Neural cell (in vitro differentiated cells): ENCODE results near the gene PSPN. TPM values are rescaled to one million over a fixed set of nuclear protein-coding genes. Genes with fewer than 3 reads are reported as not detected.
"Not testable (repeated sequence)": the region's sequence is repeated elsewhere in the genome, so short reads cannot be mapped to it uniquely, and the experiment has no call there.

Experiments
- H2AFZ ChIP-seq: fragments of 200-600, 300-800 bp; sonication (generic), shearing (Covaris generic); 2 replicates; pipeline ENCODE4 v1.6.0; 2014; ENCODE audit warnings: low read depth, mild to moderate bottlenecking, antibody characterized with exemption, low read length, moderate library complexity
- H3F3A ChIP-seq: fragments of 200-600 bp; shearing (Covaris generic); 2 replicates; pipeline ENCODE4 v1.6.1; 2016; ENCODE audit warnings: mild to moderate bottlenecking, moderate library complexity, mixed read lengths, antibody characterized with exemption, low read length; ENCODE audit not compliant: insufficient read depth, poor library complexity, severe bottlenecking
- H3K27ac ChIP-seq: fragments of 200-600, 300-800 bp; sonication (generic), shearing (Covaris generic); 2 replicates; pipeline ENCODE4 v1.5.1; 2014; ENCODE audit warnings: mild to moderate bottlenecking, low read length, moderate library complexity
- H3K27me3 ChIP-seq: fragments of 300-800, 200-600 bp; sonication (generic), shearing (Covaris generic); 2 replicates; pipeline ENCODE4 v1.6.0; 2014; ENCODE audit warnings: mild to moderate bottlenecking, low read depth, low read length, moderate library complexity; ENCODE audit not compliant: insufficient read depth
- H3K36me3 ChIP-seq: fragments of 300-800, 200-600 bp; sonication (generic), shearing (Covaris generic); 2 replicates; pipeline ENCODE4 v1.5.1; 2014; ENCODE audit warnings: mild to moderate bottlenecking, antibody characterized with exemption, low read length, moderate library complexity; ENCODE audit not compliant: insufficient read depth
- H3K4me2 ChIP-seq: fragments of 300-800, 200-600 bp; sonication (generic), shearing (Covaris generic); 2 replicates; pipeline ENCODE4 v1.6.0; 2014; ENCODE audit warnings: mild to moderate bottlenecking, low read length
- H3K4me3 ChIP-seq: fragments of 300-800, 200-600 bp; sonication (generic), shearing (Covaris generic); 2 replicates; pipeline ENCODE4 v1.5.1; 2014; ENCODE audit warnings: mild to moderate bottlenecking, low read length, moderate library complexity
- H3K79me2 ChIP-seq: fragments of 200-600 bp; shearing (Covaris generic); replicated peaks from 2 replicates; pipeline ENCODE4 v1.6.0; 2014; ENCODE audit warnings: mild to moderate bottlenecking, low read length, moderate library complexity; ENCODE audit not compliant: insufficient read depth
- H3K9ac ChIP-seq: fragments of 300-800, 200-600 bp; sonication (generic), shearing (Covaris generic); 2 replicates; pipeline ENCODE4 v1.6.1; 2016; ENCODE audit warnings: mild to moderate bottlenecking, low read length, mixed read lengths
- H3K9me2 ChIP-seq: fragments of 200-600 bp; shearing (Covaris generic); 2 replicates; pipeline ENCODE4 v1.6.1; 2016; ENCODE audit warnings: mild to moderate bottlenecking, low read length, mixed read lengths; ENCODE audit not compliant: insufficient read depth
- H3K9me3 ChIP-seq: fragments of 200-600, 300-800 bp; sonication (generic), shearing (Covaris generic); 2 replicates; pipeline ENCODE4 v1.6.1; 2016; ENCODE audit warnings: mild to moderate bottlenecking, mixed run types, low read length, moderate library complexity, mixed read lengths
- H4K20me1 ChIP-seq: fragments of 200-600 bp; shearing (Covaris generic); 2 replicates; pipeline ENCODE4 v1.6.1; 2016; ENCODE audit warnings: mild to moderate bottlenecking, mixed run types; ENCODE audit not compliant: insufficient read depth
- CTCF ChIP-seq: fragments of 450-650 bp; IDR thresholded peaks from 2 replicates; pipeline ENCODE4 v1.5.1; 2014; ENCODE audit warnings: antibody characterized with exemption, mild to moderate bottlenecking, moderate library complexity; ENCODE audit not compliant: poor library complexity, severe bottlenecking
- EP300 ChIP-seq: fragments of 450-650 bp; conservative IDR thresholded peaks from 2 replicates; pipeline ENCODE4 v1.6.1; 2014; ENCODE audit warnings: antibody characterized with exemption, mild to moderate bottlenecking, moderate library complexity; ENCODE audit not compliant: poor library complexity, severe bottlenecking
- EZH2 ChIP-seq: fragments of 200-600, 300-800 bp; shearing (Covaris generic), sonication (generic); IDR thresholded peaks from 2 replicates; pipeline ENCODE4 v1.6.1; 2014; ENCODE audit warnings: antibody characterized with exemption, low read length, borderline replicate concordance, mild to moderate bottlenecking; ENCODE audit not compliant: insufficient read depth, poor library complexity, severe bottlenecking
- MXI1 ChIP-seq: fragments of 450-650 bp; conservative IDR thresholded peaks from 2 replicates; pipeline ENCODE4 v1.6.1; 2014; ENCODE audit warnings: antibody characterized with exemption, mild to moderate bottlenecking; ENCODE audit not compliant: poor library complexity, severe bottlenecking
- POLR2AphosphoS5 ChIP-seq: IDR thresholded peaks from 2 replicates; pipeline ENCODE4 v1.6.1; 2012
- RAD21 ChIP-seq: fragments of 450-650 bp; conservative IDR thresholded peaks from 2 replicates; pipeline ENCODE4 v1.6.1; 2014; ENCODE audit warnings: antibody characterized with exemption, mild to moderate bottlenecking, moderate library complexity
- REST ChIP-seq: IDR thresholded peaks from 2 replicates; pipeline ENCODE4 v1.6.1; 2012; ENCODE audit warnings: borderline replicate concordance
- SMC3 ChIP-seq: fragments of 450-650 bp; conservative IDR thresholded peaks from 2 replicates; pipeline ENCODE4 v1.6.1; 2014; ENCODE audit warnings: antibody characterized with exemption, mild to moderate bottlenecking, moderate library complexity; ENCODE audit not compliant: poor library complexity
- TAF1 ChIP-seq: IDR thresholded peaks from 2 replicates; pipeline ENCODE4 v1.6.1; 2012; ENCODE audit warnings: low read depth
- polyA plus RNA-seq: library from polyadenylated mRNA; depleted of rRNA; stranded (reverse); fragments of >200 nt; gene quantifications from 2 replicates; pipeline ENCODE4 v1.2.3, GENCODE V29; 2014

Gene PSPN
- polyA plus RNA-seq, 1 donor from 2014 or later, result 1.5 TPM

- Histone ChIP-seq H3K27ac (no peak overlapping the region), H3K4me3 (no peak overlapping the region), H3K79me2 (no peaks in the 10 kb centered on the region), H3K4me2 (no peak overlapping the region), H3K9me2 (no peaks in the 10 kb centered on the region), H3K36me3 (no peaks in the 10 kb centered on the region), H3K9ac (no peak overlapping the region), H3F3A (no peaks in the 10 kb centered on the region), H3K27me3 (no peaks in the 10 kb centered on the region), H4K20me1 (no peaks in the 10 kb centered on the region), H3K9me3 (no peaks in the 10 kb centered on the region), H2AFZ (no peak overlapping the region)
- TF ChIP-seq POLR2AphosphoS5 (no peak), REST (no peak), TAF1 (no peak), RAD21 (no peak), CTCF (no peak), EZH2 (no peak), EP300 (no peak), SMC3 (no peak), MXI1 (no peak)
Measured at GRCh38 chr19:6350688-6351087, 25.0 kb downstream of the PSPN start.

GRCh38 chr19:6349271-6349670 lies 26.5 kb downstream of the PSPN start:
- not testable (repeated sequence) for H3K27ac ChIP-seq, H3K4me3 ChIP-seq, H3K79me2 ChIP-seq, H2AFZ ChIP-seq, H4K20me1 ChIP-seq, H3K9ac ChIP-seq, H3K4me2 ChIP-seq, H3K9me3 ChIP-seq, H3K36me3 ChIP-seq, H3K27me3 ChIP-seq, H3K9me2 ChIP-seq, H3F3A ChIP-seq

- Histone ChIP-seq H3K27me3 (no peaks in the 10 kb centered on the region), H3K9ac (no peak overlapping the region), H3K27ac (no peak overlapping the region), H3K9me2 (no peaks in the 10 kb centered on the region), H4K20me1 (no peaks in the 10 kb centered on the region), H3K4me2 (no peak overlapping the region), H3K9me3 (no peaks in the 10 kb centered on the region), H3K4me3 (no peak overlapping the region), H3K36me3 (no peaks in the 10 kb centered on the region), H3K79me2 (no peaks in the 10 kb centered on the region), H2AFZ (no peak overlapping the region), H3F3A (no peaks in the 10 kb centered on the region)
- TF ChIP-seq SMC3 (no peak), MXI1 (no peak), RAD21 (no peak), TAF1 (no peak), CTCF (no peak), EP300 (no peak), REST (no peak), EZH2 (no peak)
Measured at GRCh38 chr19:6343462-6343861, 32.3 kb downstream of the PSPN start.
